Measurements from ENCODE around the gene TEX29. TPM values are rescaled to one million over a fixed set of nuclear protein-coding genes. Genes with fewer than 3 reads are reported as not detected.

Gene TEX29
- total RNA-seq, 2 donors from 2014 or later: not detected

DNA sequence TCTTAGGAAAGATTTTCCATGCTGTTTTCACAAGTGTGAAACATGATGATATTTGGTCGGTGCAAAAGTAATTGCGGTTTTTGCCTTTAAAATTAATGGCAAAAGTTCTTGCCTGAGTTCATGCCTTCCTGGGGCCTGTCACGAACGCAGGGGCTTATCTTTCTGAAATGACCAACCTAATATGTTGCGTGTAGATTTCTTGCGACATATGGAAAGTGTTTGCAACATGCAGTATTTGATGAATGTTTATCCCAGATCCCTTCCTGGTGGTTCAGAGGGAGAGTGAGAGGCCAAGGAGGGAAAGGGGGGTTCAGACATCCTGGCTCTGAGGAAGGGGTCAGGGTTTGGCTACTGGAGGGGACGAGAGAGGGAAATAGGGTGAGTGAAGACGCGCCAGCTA, 72.0 kb downstream of the TEX29 start:
- Histone ChIP-seq H3K9me3 (no peaks in the 10 kb centered on the region), H3K4me1 (no peaks in the 10 kb centered on the region), H3K27me3 (no peaks in the 10 kb centered on the region), H3K36me3 (no peaks in the 10 kb centered on the region), H3K4me3 (no peak overlapping the region), H3K27ac (no peak overlapping the region)
- TF ChIP-seq, protein P1, sequence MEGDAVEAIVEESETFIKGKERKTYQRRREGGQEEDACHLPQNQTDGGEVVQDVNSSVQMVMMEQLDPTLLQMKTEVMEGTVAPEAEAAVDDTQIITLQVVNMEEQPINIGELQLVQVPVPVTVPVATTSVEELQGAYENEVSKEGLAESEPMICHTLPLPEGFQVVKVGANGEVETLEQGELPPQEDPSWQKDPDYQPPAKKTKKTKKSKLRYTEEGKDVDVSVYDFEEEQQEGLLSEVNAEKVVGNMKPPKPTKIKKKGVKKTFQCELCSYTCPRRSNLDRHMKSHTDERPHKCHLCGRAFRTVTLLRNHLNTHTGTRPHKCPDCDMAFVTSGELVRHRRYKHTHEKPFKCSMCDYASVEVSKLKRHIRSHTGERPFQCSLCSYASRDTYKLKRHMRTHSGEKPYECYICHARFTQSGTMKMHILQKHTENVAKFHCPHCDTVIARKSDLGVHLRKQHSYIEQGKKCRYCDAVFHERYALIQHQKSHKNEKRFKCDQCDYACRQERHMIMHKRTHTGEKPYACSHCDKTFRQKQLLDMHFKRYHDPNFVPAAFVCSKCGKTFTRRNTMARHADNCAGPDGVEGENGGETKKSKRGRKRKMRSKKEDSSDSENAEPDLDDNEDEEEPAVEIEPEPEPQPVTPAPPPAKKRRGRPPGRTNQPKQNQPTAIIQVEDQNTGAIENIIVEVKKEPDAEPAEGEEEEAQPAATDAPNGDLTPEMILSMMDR (IDR thresholded peaks at IDR 0.05): no peak
- DNase-seq (ENCODE audit: low spot score): no peak

DNA sequence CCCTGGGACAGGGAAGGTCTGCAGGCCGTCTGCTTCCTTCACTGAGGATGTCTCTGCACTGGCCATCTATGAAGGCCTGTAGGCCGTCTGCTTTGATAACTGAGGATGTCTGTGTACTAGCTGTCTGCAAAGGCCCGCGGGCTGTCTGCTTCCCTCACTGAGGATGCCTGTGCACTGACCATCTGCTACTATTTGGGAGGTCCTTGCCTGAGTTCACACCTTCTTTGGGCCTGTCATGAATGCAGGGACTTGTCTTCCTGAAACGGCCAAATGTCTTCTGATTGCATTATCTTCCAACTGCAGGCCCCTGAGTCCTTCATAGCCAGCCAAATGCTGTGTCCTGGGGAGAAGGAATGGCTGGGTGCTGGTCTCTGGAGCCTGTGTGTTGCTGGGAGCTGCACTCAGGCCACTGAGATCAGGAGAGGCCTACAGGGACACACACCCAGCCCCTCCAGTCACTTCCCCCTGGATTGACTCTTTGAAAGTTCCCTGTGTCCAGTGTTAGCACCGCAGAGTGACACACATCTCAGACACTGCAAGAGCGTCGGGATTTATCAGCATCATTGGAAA, 72.9 kb downstream of the TEX29 start:
- DNase-seq (ENCODE audit: low spot score): no peak
- no peak overlapping the region for H3K27ac ChIP-seq
- TF ChIP-seq, protein P1 (IDR thresholded peaks at IDR 0.05): no peak
- H3K36me3 ChIP-seq: no peaks in the 10 kb centered on the region
- H3K4me1 ChIP-seq: no peaks in the 10 kb centered on the region
- no peaks in the 10 kb centered on the region for H3K9me3 ChIP-seq
- no peaks in the 10 kb centered on the region for H3K27me3 ChIP-seq
- H3K4me3 ChIP-seq: no peak overlapping the region

Other genes with a start within 250 kb of the TEX29 start
- 10 to 100 TPM; 27.8 to 36.9 TPM for gene ARHGEF7, start 205.3 kb upstream of the TEX29 start, total RNA-seq

Measured in right atrium auricular region (tissue), 2 donors.